ENCODE results near the gene EIF5. TPM values are rescaled to one million over a fixed set of nuclear protein-coding genes. Genes with fewer than 3 reads are reported as not detected.

The EIF5 gene
- total RNA-seq, 1 experiment from 2014 or later: 356 TPM

DNA sequence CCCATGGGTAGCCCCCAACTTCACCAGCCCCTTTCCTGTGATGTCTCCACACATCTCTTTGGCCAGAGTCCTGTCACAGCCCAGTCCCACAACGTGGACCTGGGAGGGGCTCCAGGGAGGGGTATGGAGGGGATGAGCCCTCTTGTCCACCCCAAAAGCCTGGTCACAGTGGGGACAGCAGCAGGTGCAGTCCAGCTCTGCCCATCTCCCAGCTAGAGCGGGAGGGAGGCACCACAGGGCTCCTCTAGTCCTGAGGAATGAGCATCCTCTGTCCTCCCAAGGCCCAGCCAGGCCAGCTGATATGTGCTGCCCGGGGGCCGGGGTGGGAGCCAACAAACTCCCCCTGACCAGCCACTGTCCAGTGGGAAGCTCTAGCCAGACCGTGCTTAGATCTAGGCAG is 43.5 kb upstream of the EIF5 start:
- Mint-ChIP-seq H3K27ac (no peak overlapping the region), H3K27me3 (ENCODE audit: low read depth) (peaks cover 10% of the 10 kb centered on the region), H3K4me3 (no peak overlapping the region), H3K36me3 (ENCODE audit: insufficient read depth in 1 of 3, low read depth in 3 of 3) (no peaks in the 10 kb centered on the region; a peak in 1 of 7 replicates), H3K9me3 (peaks cover 4 to 8% of the 10 kb centered on the region in 2 experiments), H3K4me1 (peaks cover 5 to 8% of the 10 kb centered on the region in 2 experiments; a peak in 3 of 4 replicates)
- Histone ChIP-seq H2BK120ac (ENCODE audit: low read depth, low read length, poor library complexity, severe bottlenecking) (no peak overlapping the region), H4K5ac (ENCODE audit: insufficient read length, low read depth, low read length) (no peak overlapping the region), H3K4me2 (ENCODE audit: insufficient read depth, insufficient read length, low read length) (no peak overlapping the region), H3K9me3 (ENCODE audit: control insufficient read depth, low read depth, low read length) (no peaks in the 10 kb centered on the region), H2AK5ac (ENCODE audit: insufficient read length, low read length) (no peak overlapping the region), H3K27me3 (ENCODE audit: insufficient read depth, low read length) (no peaks in the 10 kb centered on the region), H4K91ac (ENCODE audit: insufficient read length, low read depth, low read length) (no peak overlapping the region), H3K14ac (ENCODE audit: insufficient read depth, low read length) (no peak overlapping the region), H3K27ac (ENCODE audit: insufficient read length, low read depth, low read length) (no peak overlapping the region), H4K20me1 (ENCODE audit: control insufficient read depth, insufficient read depth, insufficient read length) (no peaks in the 10 kb centered on the region), H2AFZ (ENCODE audit: low read length) (no peak overlapping the region), H4K8ac (replicated peaks; ENCODE audit: insufficient read length, low read depth, low read length) (no peak overlapping the region), H2BK15ac (ENCODE audit: low read depth, low read length) (no peak overlapping the region), H2BK12ac (ENCODE audit: insufficient read length, low read depth, low read length) (no peak overlapping the region), H3K56ac (ENCODE audit: insufficient read length, low read depth, low read length) (no peak overlapping the region), H2BK5ac (ENCODE audit: insufficient read length, low read length) (no peak overlapping the region), H3T11ph (ENCODE audit: low read length) (no peak overlapping the region), H3K18ac (ENCODE audit: insufficient read length, low read depth, low read length) (no peak overlapping the region), H3K4ac (ENCODE audit: low read depth, low read length) (no peak overlapping the region), H3K79me2 (ENCODE audit: insufficient read depth, low read length) (no peaks in the 10 kb centered on the region), H3K79me1 (ENCODE audit: insufficient read depth, low read depth, low read length, poor library complexity, severe bottlenecking) (no peaks in the 10 kb centered on the region), H3K23ac (ENCODE audit: insufficient read length, low read depth, low read length) (no peak overlapping the region), H3K9ac (ENCODE audit: extremely low read depth, insufficient read length, low read length) (no peak overlapping the region), H2BK20ac (ENCODE audit: low read depth, low read length, poor library complexity, severe bottlenecking) (no peak overlapping the region), H3K4me1 (ENCODE audit: insufficient read depth, low read length) (no peaks in the 10 kb centered on the region), H3K23me2 (ENCODE audit: insufficient read length, low read depth, low read length, poor library complexity, severe bottlenecking) (peaks cover 3% of the 10 kb centered on the region)
- TF ChIP-seq, protein P1, sequence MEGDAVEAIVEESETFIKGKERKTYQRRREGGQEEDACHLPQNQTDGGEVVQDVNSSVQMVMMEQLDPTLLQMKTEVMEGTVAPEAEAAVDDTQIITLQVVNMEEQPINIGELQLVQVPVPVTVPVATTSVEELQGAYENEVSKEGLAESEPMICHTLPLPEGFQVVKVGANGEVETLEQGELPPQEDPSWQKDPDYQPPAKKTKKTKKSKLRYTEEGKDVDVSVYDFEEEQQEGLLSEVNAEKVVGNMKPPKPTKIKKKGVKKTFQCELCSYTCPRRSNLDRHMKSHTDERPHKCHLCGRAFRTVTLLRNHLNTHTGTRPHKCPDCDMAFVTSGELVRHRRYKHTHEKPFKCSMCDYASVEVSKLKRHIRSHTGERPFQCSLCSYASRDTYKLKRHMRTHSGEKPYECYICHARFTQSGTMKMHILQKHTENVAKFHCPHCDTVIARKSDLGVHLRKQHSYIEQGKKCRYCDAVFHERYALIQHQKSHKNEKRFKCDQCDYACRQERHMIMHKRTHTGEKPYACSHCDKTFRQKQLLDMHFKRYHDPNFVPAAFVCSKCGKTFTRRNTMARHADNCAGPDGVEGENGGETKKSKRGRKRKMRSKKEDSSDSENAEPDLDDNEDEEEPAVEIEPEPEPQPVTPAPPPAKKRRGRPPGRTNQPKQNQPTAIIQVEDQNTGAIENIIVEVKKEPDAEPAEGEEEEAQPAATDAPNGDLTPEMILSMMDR (conservative IDR thresholded peaks at IDR 0.05): no peak
- no CpG with 5 or more reads among the region's 5 CpGs for WGBS (ENCODE audit: extremely low coverage, insufficient read length, low lambda C conversion rate)
- DNase-seq: no peak

Data from H9 (cell line).